CD4-positive, alpha-beta T cell treated with Interleukin-15 for 4 hours (primary cell): ENCODE results near the gene USP49.

Experiments used
- DNase-seq: peaks from one replicate; pipeline ENCODE4 v3.0.0-alpha.2; 2020; ENCODE audit warnings: low spot score

The USP49 gene

GRCh38 chr6:41757271-41757670 is 137.9 kb downstream of the USP49 start:
- DNase-seq = no peak

DNA sequence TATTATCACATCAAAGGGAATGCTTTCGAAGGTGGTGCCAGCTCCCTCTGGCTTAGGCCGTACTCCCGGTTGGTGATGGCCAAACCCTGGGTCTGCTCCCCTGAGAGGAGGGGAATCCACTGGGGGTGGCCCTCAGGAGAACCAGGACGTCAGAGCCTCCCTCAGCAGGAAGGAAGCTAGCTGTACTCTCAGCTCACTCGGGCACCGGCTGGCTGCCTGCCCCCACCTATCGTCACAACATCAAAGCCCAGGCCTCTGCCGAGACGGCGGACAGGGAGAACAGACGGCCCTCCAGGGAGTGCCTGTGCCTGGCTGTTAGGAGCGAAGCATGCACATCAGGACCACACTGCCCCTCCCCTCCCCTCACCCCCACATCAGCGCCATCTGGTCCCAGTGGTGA is 138.8 kb downstream of the USP49 start:
- no peak for DNase-seq

DNA sequence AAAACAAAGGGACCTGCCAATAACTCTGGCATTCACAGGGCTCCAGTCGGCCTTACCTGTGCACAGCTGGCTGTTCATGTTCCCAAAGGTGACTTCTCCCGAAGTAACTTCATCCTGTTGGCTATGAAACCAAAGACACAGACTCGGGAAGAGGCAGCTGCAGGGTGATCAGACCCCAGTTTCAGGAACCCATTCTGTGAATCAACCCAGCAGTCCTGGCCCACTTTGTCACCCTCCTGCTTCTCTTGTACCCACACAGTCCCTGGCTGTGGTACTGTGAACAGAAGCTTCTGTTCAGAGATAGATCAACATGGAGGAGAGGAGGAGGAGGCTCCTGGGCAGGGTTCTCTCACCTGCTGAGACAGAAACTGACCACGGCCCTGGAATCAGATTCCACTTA is 139.3 kb downstream of the USP49 start:
- no peak for DNase-seq

- DNase-seq = no peak
These were observed 144.8 kb downstream of the USP49 start for GRCh38 chr6:41750374-41750773.

GRCh38 chr6:41748542-41748941 is 146.6 kb downstream of the USP49 start:
- no peak for DNase-seq

DNA sequence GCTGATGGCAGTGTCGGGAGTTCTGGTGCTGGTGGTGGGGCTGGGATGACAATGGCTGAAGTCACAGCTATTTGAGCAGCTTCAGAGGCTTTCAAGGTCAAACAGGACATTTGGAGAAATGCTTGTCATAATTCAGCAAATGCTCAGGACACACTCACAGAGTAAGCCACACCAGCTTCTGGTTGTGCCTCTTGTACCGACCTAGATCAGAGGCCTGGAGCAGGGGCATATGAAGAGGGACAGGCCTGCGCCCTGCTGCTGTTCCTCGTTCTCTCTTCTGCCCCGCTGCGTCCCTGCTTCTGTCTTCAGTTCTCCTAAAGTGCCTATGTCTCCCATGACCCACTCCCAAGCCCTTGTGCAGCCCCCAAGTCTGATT is 147.1 kb downstream of the USP49 start:
- no peak for DNase-seq

GRCh38 chr6:41747256-41748101 is 147.7 kb downstream of the USP49 start, which contains the start of gene PGC:
Gene PGC, minus strand, starts transcription at chr6:41747397. Its CDS starts 63 bp downstream, at chr6:41747334.
- no peak for DNase-seq

- no peak for DNase-seq
These were observed 149.1 kb downstream of the USP49 start for GRCh38 chr6:41746107-41746506.

GRCh38 chr6:41744236-41744787 is 150.9 kb downstream of the USP49 start:
- no peak for DNase-seq

GRCh38 chr6:41743406-41744235 is 151.6 kb downstream of the USP49 start:
- no peak for DNase-seq

DNA sequence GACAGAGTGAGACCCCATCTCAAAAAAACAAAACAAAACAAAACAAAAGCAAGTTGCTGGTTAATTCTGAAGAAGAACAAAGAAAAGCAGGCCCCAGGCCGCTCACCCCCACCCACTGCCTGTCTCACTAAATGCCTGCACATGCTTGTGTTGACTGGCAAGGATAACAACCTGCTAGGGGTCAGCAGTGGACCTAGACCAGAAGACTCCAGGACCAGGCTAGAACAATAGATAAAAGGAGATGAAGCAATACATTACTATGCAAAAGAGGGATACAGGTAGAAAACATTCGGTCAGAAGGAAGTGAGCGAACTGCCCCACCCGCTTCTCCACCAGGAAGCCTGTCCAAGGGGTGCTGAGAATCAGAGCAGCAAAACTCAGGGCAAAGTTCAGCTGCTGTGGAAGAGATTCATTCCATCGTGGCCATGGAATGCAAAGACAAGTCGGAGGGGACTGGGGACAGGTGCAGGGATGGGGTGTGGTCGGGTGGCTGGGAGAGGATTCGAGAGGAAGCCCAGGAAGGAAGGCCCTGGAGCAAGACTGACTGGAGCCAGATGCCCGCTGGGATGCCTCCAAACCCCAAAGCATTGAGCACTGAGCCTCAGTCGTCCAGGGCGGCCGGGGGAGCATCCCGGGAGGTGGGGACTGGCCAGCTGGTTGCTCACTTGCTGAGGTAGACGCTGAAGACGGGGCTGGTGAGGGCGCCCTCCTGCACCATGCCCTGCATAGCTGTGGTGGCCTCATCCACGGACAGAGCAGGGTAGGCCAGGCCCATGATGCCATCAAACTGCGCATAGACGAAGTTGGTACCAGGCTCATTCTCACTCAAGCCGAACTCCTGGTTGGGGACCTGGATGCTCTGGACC is 153.3 kb downstream of the USP49 start:
- DNase-seq = no peak

DNA sequence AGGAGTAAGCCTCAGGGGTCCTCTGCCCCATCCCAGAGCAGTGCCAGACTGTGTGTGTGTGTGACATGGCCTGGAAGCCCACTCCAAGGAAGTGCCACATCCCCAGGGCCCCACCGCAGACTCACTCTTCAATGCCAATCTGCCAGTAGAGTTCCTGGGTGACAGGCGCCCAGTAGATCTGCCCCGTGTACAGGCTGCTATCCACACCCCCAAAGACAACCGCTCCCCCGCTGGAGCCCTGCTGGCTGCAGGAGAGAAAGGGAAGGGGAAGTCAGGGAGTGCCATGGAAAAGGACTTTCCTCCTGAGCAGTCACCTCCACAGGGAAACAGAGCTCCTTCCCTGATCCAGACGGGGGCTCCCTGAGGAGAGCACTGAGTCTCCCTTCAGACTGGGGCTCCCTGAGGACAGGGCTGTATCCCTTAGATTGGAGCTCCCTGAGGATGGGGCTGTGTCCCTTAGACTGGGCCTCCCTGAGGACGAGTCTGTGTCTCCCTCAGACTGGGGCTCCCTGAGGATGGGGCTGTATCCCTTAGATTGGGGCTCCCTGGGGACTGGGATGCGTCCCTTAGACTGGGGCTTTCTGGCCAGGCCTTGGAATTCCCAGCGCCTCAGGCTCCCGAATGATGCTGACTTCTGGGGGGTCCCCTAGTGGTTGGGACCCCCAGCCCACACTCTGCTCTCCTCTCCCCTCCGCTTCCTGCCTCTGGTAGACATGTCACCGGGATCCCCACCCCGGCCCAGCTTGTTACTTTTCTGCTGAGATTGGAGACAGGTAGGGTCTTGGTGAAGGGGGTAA is 154.6 kb downstream of the USP49 start:
- no peak for DNase-seq
